NCI-H345 (cell line): ENCODE results near the gene MGRN1.

Experiments
- DNase-seq: peaks from one replicate; lab custom pipeline; 2025; lab: John Stamatoyannopoulos, UW

Gene MGRN1

DNA sequence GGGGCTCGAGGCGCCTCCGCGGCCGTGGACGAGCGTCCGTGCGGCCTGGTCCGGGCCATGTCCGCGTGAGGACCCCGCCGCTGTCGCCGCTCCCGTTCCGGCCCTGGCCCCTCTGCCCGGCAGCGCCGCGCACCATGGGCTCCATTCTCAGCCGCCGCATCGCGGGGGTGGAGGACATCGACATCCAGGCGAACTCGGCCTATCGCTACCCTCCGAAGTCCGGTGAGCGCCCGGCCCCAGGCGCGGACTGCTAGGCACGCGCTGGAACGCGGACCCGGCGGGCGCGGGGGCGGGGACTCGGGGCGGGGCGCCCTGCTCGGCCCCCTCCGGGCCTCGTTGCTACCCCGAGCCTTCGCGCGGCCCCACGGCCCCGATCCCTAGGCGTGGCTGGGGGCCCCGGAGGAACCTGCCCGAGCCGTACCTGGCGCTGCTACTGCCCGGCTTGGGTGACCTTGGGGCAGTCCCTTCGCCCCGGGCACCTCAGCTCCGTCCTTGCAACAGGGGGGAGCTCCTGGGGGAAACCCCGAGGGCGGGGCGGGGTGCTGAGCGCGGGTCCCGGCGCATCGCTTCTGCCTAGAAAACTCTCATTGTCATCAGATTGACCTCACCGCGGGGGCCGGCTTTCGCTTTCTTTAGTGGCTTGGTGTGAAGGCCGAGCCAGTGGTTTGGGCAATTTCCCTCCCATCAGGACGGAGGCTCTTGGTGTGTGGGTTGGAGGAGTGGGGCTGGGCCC, 367 bp downstream of the MGRN1 start:
- peak; percentile 49 for DNase-seq

GRCh38 chr16:4625560-4626159, 1.0 kb downstream of the MGRN1 start:
- DNase-seq = no peak

DNA sequence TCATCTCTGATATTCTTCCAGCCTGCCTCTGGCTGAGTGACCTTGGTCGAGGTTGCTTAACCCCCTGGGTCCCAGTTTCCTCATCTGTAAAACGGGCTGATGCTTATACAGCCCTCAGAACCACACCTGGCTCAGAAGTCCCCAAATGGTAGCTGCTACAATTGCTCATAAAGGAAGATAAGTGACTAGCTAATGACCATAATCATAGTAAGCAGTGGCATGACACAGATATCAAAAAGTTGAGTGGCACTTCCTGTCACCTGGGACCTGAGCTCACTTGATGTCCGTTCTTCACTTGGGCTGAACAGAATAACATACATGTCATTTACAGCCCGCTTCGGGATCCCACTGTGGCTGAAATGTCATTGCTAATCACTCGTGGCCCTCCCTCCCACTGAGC, 1.8 kb downstream of the MGRN1 start:
- DNase-seq = no peak

- DNase-seq = no peak
Measured at GRCh38 chr16:4628283-4628682, 3.7 kb downstream of the MGRN1 start.

GRCh38 chr16:4631444-4631843, 6.8 kb downstream of the MGRN1 start:
- DNase-seq = no peak

DNA sequence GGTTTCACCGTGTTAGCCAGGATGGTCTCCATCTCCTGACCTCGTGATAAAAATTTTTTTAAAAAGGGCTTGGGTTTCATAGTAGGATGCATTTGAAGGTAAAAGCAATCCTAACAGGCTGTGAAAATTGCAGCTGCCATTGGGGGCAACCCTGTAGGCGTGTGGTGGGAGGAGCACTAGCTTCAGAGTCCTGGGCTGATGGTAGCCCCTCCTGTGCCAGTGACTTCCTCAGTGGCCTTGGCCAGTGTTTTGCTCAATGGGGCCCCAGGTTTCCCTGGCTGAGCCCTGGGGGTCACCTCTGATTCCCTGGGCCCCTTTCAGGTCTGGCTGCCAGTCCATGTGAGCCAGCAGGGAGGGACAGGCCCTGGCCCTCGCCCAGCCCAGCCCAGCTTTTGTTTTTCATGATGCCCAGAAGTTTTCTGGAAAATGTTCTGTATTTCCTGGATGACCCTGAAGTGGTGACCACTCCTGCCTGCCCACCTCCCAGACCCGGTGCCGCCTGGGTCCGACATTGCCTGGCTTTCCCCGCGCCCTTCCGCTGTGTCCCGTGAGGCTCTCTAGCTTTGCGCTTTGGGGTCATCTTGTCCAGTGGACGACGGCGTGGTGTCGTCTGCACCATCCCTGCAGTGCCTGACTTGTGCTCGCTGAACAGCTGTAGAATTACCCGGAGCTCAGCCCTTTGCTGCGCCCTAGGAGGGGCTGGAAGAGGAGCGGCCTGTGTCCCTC, 9.4 kb downstream of the MGRN1 start:
- DNase-seq = no peak

DNA sequence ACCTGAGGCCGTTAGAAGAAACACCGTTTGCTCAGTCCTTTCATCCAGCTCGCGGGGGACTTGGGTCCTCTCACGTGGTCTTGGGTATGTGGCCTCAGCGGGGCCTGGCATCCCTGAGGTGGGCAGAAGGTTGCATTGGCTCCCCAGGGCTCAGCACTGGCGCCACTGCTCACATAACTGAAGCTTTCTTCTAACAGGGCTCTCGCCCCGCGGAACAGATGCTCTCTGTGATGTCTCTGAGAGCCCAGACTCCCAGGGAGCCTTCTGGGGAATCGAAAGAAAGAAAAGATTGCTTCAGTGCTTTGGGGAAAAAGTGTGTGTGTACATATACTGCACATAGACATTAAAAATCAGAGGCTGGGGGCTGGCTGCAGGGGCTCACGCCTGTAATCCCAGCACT, 10.1 kb downstream of the MGRN1 start:
- DNase-seq = no peak

- no peak for DNase-seq
Measured at GRCh38 chr16:4636196-4636595, 11.6 kb downstream of the MGRN1 start.

DNA sequence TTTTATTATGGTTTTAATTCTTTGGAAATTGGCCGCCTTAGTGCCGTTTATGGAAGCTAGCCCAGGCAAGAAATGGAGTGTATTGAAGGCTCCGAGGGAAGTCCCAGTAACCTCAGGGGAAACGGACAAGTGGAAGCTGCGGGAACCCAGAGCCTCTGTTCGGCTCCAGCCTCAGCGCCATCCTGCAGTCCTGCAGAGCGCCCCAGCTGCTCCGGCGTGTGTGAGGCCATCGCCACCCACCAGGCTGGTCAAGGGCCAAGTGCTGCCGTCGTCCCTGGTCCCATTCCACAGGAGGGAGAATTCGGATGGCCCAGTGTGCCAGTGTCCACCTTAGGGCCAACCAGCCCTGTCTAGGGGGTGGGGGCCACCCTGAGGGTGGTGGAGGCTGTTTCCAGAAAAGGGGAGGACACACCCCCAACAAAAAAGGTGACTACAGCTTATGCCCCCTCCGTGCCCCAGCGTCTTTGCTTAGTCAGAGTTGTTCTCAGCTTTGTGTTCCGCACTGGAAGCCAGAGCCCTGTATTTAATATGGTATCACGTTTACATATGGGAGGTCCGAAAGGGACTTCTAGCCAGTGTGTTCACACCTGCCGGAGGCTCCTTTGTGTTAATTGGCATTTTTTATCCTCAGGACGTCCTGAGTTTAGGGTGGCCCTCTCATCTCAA, 13.0 kb downstream of the MGRN1 start:
- no peak for DNase-seq

GRCh38 chr16:4639899-4640509, 15.4 kb downstream of the MGRN1 start:
- no peak for DNase-seq

DNA sequence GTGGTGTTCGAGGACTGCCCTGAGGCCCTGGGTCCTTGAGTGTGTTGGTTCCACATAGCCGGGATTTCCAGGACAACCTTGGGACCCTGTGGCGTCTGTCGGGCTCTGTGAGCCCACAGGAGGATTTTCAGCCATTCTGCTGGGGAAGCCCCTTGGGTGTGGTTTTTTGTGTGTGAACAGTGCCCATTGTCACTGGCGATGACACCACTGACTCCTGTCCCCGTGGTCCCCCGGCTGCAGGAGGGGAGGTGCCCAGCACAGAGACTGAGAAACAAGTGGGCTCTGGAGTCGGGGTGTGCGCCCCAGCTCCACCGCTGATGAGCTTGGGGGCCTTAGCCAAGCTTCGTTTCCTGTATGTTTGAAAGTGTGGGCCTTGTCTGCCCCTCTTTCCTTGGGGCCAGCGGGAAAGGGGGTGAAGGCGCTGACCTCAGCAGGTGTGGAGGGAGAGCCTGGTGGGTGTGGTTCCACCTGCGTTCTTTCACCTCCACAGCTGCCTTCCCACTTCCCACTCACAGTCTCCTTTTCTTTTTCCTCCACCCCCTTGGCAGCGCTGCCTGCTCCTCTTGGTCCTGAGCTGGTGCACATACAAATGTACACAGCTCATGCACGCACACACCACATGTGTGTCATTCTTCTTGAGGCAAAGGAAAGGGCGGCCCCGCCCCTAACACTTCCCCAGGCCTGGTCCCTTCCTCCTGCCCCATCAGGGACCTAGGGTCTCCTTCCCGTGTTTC, 16.1 kb downstream of the MGRN1 start:
- DNase-seq = no peak

DNA sequence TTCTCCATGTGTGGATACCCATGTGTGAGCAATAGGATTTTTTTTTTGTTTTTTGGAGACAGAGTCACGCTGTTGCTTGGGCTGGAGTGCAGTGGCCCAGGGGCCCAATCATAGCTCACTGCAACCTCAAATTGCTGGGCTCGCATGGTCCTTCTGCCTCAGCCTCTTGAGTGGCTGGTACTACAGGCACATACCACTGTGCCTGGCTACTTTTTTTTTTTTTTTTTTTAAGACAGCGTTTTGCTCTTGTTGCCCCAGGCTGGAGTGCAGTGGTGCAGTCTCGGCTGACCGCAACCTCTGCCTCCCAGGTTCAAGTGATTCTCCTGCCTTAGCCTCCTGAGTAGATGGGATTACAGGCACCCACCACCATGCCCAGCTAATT, 16.7 kb downstream of the MGRN1 start:
- no peak for DNase-seq

- no peak for DNase-seq
Measured at GRCh38 chr16:4641895-4642294, 17.3 kb downstream of the MGRN1 start.

DNA sequence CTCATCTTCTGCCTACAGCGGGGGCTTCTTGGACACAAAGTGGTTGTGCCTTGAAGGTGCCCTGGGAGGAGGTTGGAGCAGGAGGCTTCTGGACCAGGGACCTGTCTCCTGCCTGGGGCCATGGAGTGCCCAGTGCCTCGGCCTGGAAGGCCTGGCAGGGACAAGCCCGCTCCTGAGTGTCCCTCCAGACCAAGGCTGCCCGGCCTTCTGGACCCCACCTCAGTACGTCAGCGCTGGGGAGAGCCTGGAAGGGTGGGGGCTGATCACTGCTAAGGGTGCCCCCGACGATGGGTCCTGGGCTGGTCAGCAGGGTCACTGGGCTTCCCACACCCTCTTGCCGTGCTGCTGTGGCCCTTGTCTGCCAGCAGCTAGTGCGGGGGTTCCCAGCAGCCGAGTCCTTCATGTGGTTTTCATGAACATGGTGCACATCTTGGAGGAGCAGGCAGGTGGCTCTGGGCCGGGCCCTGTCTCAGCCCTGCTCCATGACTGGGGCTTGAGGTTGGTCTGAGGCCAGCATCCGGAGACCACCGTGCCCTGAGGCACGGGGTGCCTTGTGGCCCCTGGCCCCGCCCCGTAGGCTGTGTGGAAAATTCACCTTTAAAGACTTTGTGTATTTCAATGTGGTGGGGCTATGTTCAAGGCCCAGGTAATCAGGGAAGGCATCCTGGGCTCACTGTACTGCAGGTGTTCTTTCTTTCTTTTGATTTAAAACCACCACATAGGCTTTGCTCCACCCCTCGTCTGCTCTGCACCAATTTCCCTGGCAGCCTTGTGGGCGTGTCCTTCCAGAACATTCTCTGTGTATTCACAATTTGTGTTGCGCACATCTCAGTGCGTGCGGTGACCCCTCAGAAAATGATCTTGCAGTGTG, 22.4 kb downstream of the MGRN1 start:
- no peak for DNase-seq

GRCh38 chr16:4647644-4647980, 23.0 kb downstream of the MGRN1 start:
- no peak for DNase-seq

DNA sequence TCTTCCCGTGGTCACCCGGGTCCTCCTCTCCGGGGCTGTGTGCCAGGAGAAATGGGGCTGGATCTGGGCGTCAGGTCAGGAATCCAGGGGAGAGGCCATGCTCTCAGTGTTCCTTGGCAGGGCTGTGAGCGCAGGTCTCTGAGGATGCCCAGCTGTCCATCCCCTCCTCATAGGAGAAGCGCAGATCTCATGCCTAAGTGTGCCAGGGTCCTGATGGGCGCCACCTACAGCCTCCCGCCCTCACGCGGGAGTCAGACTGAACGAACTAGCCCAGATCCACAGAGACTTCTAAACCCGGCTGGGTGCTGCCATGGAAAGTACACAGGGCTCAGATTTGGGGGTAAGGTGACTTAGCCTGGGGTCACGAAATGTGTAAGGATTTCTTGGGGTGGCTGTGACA, 24.3 kb downstream of the MGRN1 start:
- no peak for DNase-seq

- DNase-seq = no peak
Measured at GRCh38 chr16:4649744-4650442, 25.3 kb downstream of the MGRN1 start.

DNA sequence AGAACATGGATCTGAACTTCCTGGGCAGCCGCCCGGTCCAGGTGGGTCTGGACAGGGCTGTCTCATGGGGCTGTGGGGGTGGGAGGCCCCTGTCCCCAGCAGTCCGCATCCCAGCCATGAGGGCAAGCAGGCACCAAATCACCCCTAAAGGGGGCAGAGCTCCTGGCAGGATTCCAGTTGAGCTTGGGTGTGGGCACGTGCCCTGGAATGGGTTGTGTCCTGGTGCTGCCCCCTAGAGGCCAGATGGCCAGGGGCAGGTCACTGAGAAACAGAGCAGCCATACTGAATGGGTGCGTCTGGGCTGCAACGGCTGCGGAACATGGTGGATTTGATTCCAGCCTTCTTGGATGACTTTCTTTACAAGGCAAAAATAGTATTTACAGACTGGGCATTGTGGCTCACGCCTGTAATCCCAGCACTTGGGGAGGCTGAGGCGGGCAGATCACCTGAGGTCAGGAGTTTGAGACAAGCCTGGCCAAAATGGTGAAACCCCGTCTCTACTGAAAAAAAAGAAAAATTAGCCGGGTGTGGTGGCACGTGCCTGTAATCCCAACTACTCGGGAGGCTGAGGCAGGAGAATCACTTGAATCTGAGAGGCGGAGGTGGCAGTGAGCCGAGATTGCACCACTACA, 25.9 kb downstream of the MGRN1 start:
- DNase-seq = peak; percentile 70

- no peak for DNase-seq
Measured at GRCh38 chr16:4651827-4652226, 27.2 kb downstream of the MGRN1 start.

DNA sequence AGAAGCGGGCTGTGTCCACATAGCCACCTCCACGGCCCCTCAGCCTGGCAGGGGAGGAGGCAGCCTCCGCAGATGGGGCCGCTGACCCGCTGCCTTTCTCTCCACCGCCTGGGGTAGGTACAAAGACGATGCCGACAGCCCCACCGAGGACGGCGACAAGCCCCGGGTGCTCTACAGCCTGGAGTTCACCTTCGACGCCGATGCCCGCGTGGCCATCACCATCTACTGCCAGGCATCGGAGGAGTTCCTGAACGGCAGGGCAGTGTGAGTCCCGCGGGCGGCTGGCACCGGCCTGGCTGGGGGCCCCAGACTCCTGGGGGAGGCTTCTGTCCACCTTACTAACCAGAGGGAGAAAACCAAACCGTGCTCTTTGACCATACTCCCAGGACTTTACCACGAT, 27.9 kb downstream of the MGRN1 start:
- DNase-seq = no peak
